NCI-H2171 treated with DMSO at 0.1 percent for 48 hours (cell line): ENCODE results near the gene RGS7.

Experiments
- DNase-seq: peaks from one replicate; lab custom pipeline; 2025; lab: John Stamatoyannopoulos, UW

RGS7 gene

GRCh38 chr1:240831922-240832321, 525.1 kb downstream of the RGS7 start:
- DNase-seq = no peak

GRCh38 chr1:240831191-240831631, 525.8 kb downstream of the RGS7 start:
- DNase-seq = no peak

GRCh38 chr1:240829487-240829886, 527.5 kb downstream of the RGS7 start:
- DNase-seq = no peak

DNA sequence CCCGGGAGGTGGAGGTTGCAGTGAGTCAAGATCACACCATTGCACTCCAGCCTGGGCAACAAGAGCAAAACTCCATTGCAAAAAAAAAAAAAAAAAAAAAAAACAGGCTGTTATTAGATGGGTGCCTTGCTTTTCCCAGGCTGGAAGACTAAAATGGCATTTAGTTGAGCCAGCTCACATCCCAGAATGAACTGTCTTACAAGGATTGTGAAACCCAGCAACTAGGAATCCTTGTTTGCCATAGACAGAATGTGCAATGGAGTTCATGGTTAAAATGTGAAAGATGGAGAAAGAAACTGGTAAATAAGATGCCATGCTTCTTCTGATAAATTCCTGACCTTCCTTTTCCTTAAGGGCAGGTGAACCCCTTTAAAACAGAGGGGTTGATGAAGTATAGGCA, 529.2 kb downstream of the RGS7 start:
- DNase-seq = no peak

GRCh38 chr1:240824238-240824637, 532.8 kb downstream of the RGS7 start:
- no peak for DNase-seq

- no peak for DNase-seq
Observed at GRCh38 chr1:240823357-240823756, 533.6 kb downstream of the RGS7 start.

DNA sequence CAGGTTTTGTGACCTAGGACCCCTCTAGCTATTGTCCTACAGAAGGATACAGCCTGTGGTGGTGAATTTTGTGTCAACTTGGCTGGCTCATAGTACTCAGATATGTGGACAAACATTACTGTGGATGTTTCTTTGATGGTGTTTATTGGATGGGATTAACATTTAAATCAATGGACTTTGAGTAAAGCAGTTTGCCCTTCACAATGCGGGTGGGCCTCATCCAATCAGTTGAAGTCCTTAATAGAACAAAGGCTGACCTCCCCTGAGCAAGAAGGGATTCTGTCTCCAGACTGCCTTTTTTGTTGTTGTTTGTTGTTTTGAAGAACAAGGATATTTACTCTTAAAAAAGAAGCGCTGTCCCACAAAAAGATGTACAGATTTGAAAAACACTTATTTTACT, 535.1 kb downstream of the RGS7 start:
- DNase-seq = no peak

DNA sequence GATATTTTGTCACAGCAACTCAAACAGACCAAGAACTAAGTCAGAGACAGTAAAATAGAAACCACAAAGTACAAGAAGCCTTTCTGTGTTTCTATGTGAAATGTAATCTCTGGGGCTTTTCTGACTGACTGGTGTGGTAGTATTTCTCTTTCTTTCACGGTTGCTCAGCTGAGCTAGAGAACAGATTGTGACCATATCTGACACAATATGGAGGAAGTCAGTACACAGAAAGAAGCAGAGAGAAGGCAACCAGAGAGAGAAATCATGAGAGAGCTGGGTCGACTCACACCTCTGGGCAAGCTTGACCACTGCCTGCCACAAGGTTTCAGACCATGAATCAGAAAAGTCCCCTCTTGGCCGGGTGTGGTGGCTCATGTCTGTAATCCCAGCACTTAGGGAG, 536.2 kb downstream of the RGS7 start:
- no peak for DNase-seq

DNA sequence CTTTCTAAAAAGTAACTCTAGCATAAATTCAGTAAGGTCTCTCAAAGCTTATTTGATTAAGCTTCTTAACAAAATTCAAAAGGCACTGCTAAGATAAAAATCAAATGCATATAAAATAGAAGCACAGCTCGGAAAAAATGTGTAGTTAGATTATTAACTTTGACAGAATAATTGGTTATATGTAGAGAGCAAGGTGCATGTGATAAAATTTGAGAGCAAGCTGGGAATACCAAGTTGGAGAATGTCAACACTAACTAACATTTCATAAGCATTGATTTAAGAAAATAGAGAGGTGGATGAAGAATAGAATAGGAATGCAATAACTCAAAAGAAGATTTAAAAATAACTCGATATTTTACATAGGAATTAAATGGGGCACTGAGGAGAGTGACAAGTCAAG, 540.5 kb downstream of the RGS7 start:
- DNase-seq = no peak

DNA sequence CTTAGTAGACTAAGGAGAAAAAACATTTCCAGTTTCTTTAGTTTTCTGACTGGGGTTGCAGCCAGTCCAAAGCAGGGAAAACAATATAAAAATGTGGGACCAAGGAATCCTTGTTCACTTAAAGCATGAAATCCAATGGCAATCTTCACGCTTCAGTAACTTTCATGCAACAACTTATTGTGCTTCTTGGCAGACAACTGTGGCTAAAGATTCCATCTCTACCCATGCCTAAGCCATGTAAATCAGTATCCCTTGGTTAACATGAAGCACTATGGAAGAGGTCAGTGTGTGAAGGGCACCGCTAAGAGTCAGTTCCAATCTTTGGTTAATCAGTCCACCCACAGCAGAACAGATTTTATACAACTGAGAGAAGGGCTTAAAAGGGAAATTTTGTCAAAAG, 543.3 kb downstream of the RGS7 start:
- no peak for DNase-seq

DNA sequence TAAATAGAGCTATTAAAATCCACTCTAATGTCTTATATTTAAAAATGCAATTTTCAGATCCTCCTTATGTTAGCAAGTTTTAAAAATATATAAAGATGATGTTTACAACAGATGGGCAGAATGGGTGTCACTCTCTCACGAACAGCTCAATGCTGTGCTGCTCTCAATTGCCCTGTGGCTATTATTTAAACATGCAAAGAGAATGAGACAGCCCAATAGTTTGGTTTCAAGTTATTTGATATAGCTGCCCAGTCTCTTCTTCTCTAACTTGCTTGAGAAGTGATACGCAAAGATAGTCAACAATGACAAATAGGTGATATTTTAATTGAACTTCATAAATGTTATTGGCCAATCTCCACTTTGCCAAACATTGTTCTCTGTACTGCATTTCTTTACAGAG, 545.7 kb downstream of the RGS7 start:
- no peak for DNase-seq

DNA sequence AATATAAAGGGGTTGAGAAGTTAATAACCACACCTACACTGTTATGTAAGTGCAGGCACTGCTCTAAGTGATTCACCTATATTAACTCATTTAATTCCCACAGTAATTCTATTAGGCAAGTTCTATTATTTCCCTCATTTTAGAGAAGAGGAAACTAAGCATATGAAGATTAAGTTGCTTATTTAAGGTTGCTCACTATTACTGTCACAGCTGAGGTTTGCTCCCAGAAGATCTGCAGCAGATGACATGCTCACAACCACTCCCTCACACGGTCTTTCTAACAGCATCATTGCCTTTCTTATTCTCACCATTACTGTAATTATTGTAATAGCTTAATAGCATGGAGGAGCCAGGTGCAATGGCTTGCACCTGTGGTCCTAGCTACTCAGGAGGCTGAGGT, 548.6 kb downstream of the RGS7 start:
- no peak for DNase-seq

- DNase-seq = no peak
Observed at GRCh38 chr1:240806200-240806745, 550.7 kb downstream of the RGS7 start.

DNA sequence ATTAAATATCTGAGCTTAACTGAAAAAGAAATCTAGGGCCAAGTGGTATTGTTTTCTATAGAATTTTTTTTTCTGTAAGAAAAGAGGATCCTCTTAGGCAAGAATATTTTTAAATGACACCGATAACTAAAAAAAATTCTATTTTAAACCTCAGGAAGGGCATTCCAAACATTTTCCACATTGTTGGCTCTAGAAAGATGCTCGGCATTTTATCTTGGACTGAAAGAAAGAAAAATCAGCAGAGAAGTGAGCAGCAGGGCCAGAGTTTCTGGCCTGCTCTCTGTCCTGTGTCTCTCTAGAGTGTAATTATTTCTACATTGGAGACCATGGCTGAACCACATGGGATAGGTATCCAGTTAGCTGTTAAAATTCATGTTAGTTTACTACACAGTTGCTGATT, 552.5 kb downstream of the RGS7 start:
- DNase-seq = no peak

DNA sequence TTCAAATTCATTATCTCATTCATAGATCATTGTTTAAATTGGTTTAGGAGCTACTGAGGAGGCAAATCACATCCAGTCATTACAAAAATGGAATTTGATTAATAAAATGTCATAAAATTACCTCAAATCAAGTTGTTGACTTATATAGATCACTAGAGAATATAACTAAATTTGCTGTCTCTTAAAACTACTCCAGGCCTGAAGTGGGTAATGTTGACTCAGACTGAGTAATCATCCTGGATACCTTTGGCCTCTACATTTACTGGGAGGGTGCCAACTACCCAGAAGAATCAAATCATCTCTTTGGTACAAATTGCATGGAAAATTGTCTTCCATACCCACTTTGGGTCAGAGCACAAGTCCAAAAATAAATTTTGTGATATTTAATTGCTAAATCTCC, 553.9 kb downstream of the RGS7 start:
- DNase-seq = no peak

GRCh38 chr1:240802271-240802670, 554.7 kb downstream of the RGS7 start:
- no peak for DNase-seq

GRCh38 chr1:240801442-240801841, 555.6 kb downstream of the RGS7 start:
- no peak for DNase-seq

DNA sequence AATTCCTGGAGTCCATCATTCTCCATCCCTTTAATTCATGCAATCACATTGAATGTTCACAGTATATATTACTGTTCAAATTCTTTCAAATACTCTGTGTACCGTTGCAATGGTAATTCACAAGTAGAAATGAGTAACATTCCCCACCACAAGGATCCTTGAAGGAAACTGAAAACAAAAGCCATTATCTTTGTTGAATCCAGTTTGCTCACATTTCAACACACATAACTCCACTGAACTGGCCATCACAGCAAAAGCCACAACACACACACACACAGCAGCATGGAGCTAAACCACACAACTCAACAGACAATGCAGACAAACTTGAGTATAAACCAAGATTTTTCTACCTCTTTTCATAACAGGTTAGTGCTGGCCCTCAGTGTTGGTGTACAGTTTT, 556.7 kb downstream of the RGS7 start:
- DNase-seq = no peak

DNA sequence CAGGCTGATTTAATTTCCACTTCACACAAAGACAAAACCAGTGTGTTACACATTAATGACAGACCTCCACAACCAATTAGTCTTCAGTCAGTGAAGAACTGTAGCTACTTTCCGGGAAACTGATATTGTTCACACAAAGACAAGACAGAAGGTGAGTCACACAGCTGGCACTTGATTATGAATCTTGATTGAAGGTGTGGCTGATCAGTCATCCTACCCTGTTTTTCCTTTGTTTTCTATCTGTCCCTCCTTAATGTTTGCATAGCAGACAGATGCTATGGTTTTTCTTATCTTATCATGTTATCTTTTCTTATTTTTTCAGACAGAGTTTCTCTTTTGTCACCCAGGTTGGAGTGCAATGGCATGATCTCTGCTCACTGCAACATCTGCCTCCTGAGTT, 560.0 kb downstream of the RGS7 start:
- no peak for DNase-seq

- no peak for DNase-seq
Observed at GRCh38 chr1:240794046-240794843, 562.8 kb downstream of the RGS7 start.

DNA sequence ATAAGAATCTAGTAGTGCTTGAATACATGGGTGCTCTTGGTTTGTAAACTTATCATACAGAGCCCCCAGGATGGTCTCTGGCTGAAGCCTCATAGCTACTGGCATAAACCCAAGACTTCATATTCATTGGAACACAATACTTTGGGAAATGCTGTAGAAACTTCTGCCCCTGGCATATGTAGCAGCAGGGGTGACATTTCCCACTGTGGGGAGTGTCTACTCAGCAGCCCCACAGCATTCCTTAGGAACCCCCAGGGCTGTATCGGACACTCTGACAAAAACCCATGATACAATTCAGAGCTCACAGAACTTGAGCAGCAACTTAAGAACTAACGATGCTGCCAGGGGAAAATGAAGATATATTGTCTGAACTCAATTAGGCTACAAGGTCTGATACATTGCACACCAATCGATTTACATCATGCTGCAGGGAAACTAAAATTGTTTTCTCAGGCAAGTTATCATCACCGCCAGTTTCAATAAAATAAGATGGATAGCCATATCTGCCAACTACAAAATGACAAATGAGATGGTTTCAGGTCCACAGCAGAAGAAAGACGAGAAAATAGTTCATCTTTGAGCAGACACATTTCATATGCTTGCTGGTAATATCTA, 564.0 kb downstream of the RGS7 start:
- no peak for DNase-seq

- DNase-seq = no peak
Observed at GRCh38 chr1:240790856-240791255, 566.1 kb downstream of the RGS7 start.

- no peak for DNase-seq
Observed at GRCh38 chr1:240786880-240787279, 570.1 kb downstream of the RGS7 start.

- DNase-seq = no peak
Observed at GRCh38 chr1:240784776-240785175, 572.2 kb downstream of the RGS7 start.
